Measurements from ENCODE around the gene PPY. TPM values are rescaled to one million over a fixed set of nuclear protein-coding genes. Genes with fewer than 3 reads are reported as not detected.

Gene PPY
- total and polyA plus RNA-seq, 10 of the 15 experiments (the other 5 are each of a cell fraction or from before 2014, with no cell fraction given): 0.91 TPM; not detected in 9

- TF ChIP-seq CEBPZ (IDR thresholded peaks at IDR 0.05; ENCODE audit: low read depth, low read length) (no peak), SUPT20H (IDR thresholded peaks at IDR 0.05; ENCODE audit: borderline replicate concordance, control insufficient read depth, low read depth, low read length) (no peak)
Observed at GRCh38 chr17:43945074-43945829, 3.0 kb upstream of the PPY start (continued).

- no peak overlapping the region for H3K27ac ChIP-seq (ENCODE audit: control insufficient read depth, insufficient read depth)
- no peaks in the 10 kb centered on the region for H3K36me3 ChIP-seq (ENCODE audit: control insufficient read depth in 2 of 2, insufficient read depth in 2 of 2, low read length in 1 of 2)
- ChIA-PET POLR2A (interaction anchor here (0.5 kb wide), 1 partner anchor 19 kb away, joined by 5 read pairs; no protein-coding TSS in a partner anchor), RAD21 (ENCODE audit: unreplicated experiment) (no interaction called here), SMC1A (ENCODE audit: uncharacterized antibody, unreplicated experiment) (no interaction called here), CTCF (interaction anchor here (0.5 to 0.9 kb wide), 2 partner anchors 100 to 110 kb away, joined by 3 to 4 read pairs; no protein-coding TSS in a partner anchor)
- no peaks in the 10 kb centered on the region for H3K79me2 ChIP-seq (ENCODE audit: control insufficient read depth, insufficient read depth, low read length)
- H3K4me2 ChIP-seq (ENCODE audit: control insufficient read depth, insufficient read depth): no peak overlapping the region
- H3K27me3 ChIP-seq (replicated peaks in 1 of 2; ENCODE audit: control insufficient read depth in 2 of 2, insufficient read depth in 2 of 2, low read length in 1 of 2): no peaks in the 10 kb centered on the region; a peak in 1 of 4 replicates
- WGBS (ENCODE audit: insufficient coverage, insufficient replicate concordance, low lambda C conversion rate, missing lambda C conversion rate): 35% methylated on average over 7 of the region's 7 CpGs
- DNase-seq (ENCODE audit: low read depth, low spot score) (no peak), ATAC-seq (peak; percentile 50), FAIRE-seq (no peak)
- in situ Hi-C loops (cut with MboI): loop anchor here (5.0 kb wide), 3 partner anchors 52 to 227 kb away; no protein-coding TSS in a partner anchor
- no TSS peak for BruUV-seq (replicated peaks)
- no peaks in the 10 kb centered on the region for H3K4me1 ChIP-seq (ENCODE audit: control insufficient read depth, insufficient read depth, low read length)
- no peak overlapping the region for H3K9ac ChIP-seq (ENCODE audit: control insufficient read depth, insufficient read depth, low read length)
- no peak overlapping the region for H2AFZ ChIP-seq (ENCODE audit: control insufficient read depth, low read depth, low read length)
- TF ChIP-seq PKNOX1 (IDR thresholded peaks at IDR 0.05): no peak
- peak; percentile 37 to 59 (median 43); a peak in 5 of 6 replicates for TF ChIP-seq CTCF (IDR thresholded peaks at IDR 0.05 in 2 of 3, conservative IDR thresholded peaks at IDR 0.05 in 1 of 3; ENCODE audit: control insufficient read depth in 2 of 3, extremely low read depth in 1 of 3, insufficient read depth in 1 of 3, low read depth in 3 of 3, low read length in 3 of 3)
- TF ChIP-seq RAD21 (IDR thresholded peaks at IDR 0.05; ENCODE audit: insufficient read depth, low read depth, low read length): peak; percentile 41
- TF ChIP-seq SMC3 (IDR thresholded peaks at IDR 0.05; ENCODE audit: borderline replicate concordance, low read length): peak; percentile 27; the same call in 1 of the 2 replicates
- TF ChIP-seq MEF2B (IDR thresholded peaks at IDR 0.05; ENCODE audit: partially characterized antibody, poor library complexity, severe bottlenecking): no peak
- no peaks in the 10 kb centered on the region for H3K9me3 ChIP-seq (replicated peaks; ENCODE audit: control insufficient read depth, insufficient read depth, low read length)
- no peaks in the 10 kb centered on the region for H4K20me1 ChIP-seq (ENCODE audit: control insufficient read depth, insufficient read depth)
- H3K4me3 ChIP-seq: no peak overlapping the region
- intact Hi-C loops (cut with micrococcal nuclease; ENCODE audit: unreplicated experiment): no loop called here
Observed at GRCh38 chr17:43940630-43941029, 1.6 kb downstream of the PPY start.
